Breast epithelium (tissue), 4 donors: ENCODE results near the gene PITPNM1. TPM values are rescaled to one million over a fixed set of nuclear protein-coding genes. Genes with fewer than 3 reads are reported as not detected.

Experiments
- DNase-seq, 2 donors: peaks; one replicate each; pipeline ENCODE4 v3.0.0-alpha.2; 2019; ENCODE audit warnings: low spot score in 2 of 2
- H3K27ac ChIP-seq, 2 donors: fragments of 200-600 bp; sonication (generic) in 1 of 2; one replicate each; pipeline ENCODE4 v1.5.1; 2016 to 2019; ENCODE audit warnings: mild to moderate bottlenecking in 1 of 2
- H3K27me3 ChIP-seq, 2 donors: fragments of 200-600 bp; sonication (generic) in 1 of 2; one replicate each; pipeline versions ENCODE4 v1.5.1 to v1.6.0; 2017 to 2019; ENCODE audit warnings: control low read depth in 1 of 2, mild to moderate bottlenecking in 1 of 2
- H3K36me3 ChIP-seq: fragments of 200-600 bp; one replicate; pipeline ENCODE4 v1.5.1; 2019
- H3K4me1 ChIP-seq, 2 donors: fragments of 200-600 bp; sonication (generic); one replicate each; pipeline ENCODE4 v1.5.1; 2016 to 2019; ENCODE audit warnings: control low read depth in 1 of 2
- H3K4me3 ChIP-seq, 3 donors: fragments of 200-600 bp; sonication (generic); 1 replicate in 2 of 3; 2 replicates in 1 of 3; pipeline ENCODE4 v1.5.1; 2016 to 2019; ENCODE audit warnings: mild to moderate bottlenecking in 3 of 3, moderate library complexity in 2 of 3
- H3K9me3 ChIP-seq, 2 donors: fragments of 200-600 bp; sonication (generic) in 1 of 2; one replicate each; pipeline ENCODE4 v1.5.1; 2016 to 2019; ENCODE audit warnings: control low read depth in 1 of 2
- CTCF ChIP-seq, 3 donors: fragments of 450-650 bp; IDR thresholded peaks; one replicate each; pipeline ENCODE4 v1.5.1; 2016 to 2017; ENCODE audit warnings: antibody characterized with exemption in 3 of 3, mild to moderate bottlenecking in 3 of 3, moderate library complexity in 3 of 3
- POLR2A ChIP-seq: fragments of 450-650 bp; IDR thresholded peaks from one replicate; pipeline ENCODE4 v1.6.1; 2016; ENCODE audit warnings: antibody characterized with exemption, mild to moderate bottlenecking, moderate library complexity
- POLR2AphosphoS5 ChIP-seq, 3 donors: sonication (generic); formaldehyde crosslinking; IDR thresholded peaks; one replicate each; pipeline ENCODE4 v1.6.1; 2017; ENCODE audit warnings: antibody characterized with exemption in 3 of 3
- intact Hi-C: fragments of 100-400 bp; cut with DNase I; formaldehyde crosslinking; loops from one replicate; pipeline ENCODE4 v1.15.1; 2023; ENCODE audit warnings: low total_unique reads
- total RNA-seq, 3 donors: library from RNA; depleted of rRNA; stranded (reverse); fragments of >200 nt; gene quantifications; one replicate each; pipeline ENCODE4 v1.1.0, GENCODE V29; 2016

PITPNM1 gene
- total RNA-seq, 3 donors from 2014 or later, result 6.4 to 20.0 (median 11.7) TPM

- H3K27ac ChIP-seq, result peak overlapping the region; percentile 95 to 98
- H3K27me3 ChIP-seq, result no peaks in the 10 kb centered on the region
- H3K9me3 ChIP-seq, result no peaks in the 10 kb centered on the region
- peaks cover 5 to 8% of the 10 kb centered on the region in 2 donors for H3K4me1 ChIP-seq
- no peak for DNase-seq
- intact Hi-C loops, result no loop called here
- TF ChIP-seq POLR2A, result no peak
- no peak for TF ChIP-seq CTCF (IDR thresholded peaks at IDR 0.05)
- no peak for TF ChIP-seq POLR2AphosphoS5 (IDR thresholded peaks at IDR 0.05)
- H3K4me3 ChIP-seq, result peak overlapping the region; percentile 50 to 74 (median 54)
- no peaks in the 10 kb centered on the region for H3K36me3 ChIP-seq
Observed at GRCh38 chr11:67465189-67465510, 40.0 kb downstream of the PITPNM1 start.

- Histone ChIP-seq H3K4me3 (peak overlapping the region; percentile 50 to 74 (median 54)), H3K4me1 (peaks cover 5 to 8% of the 10 kb centered on the region in 2 donors), H3K27me3 (no peaks in the 10 kb centered on the region), H3K9me3 (no peaks in the 10 kb centered on the region), H3K27ac (peak overlapping the region; percentile 95 to 98), H3K36me3 (no peaks in the 10 kb centered on the region)
- peak; percentile 84 to 92 for DNase-seq
- intact Hi-C loops, result no loop called here
- TF ChIP-seq POLR2A, result peak; percentile 26
- no peak for TF ChIP-seq CTCF (IDR thresholded peaks at IDR 0.05)
- peak in 2 of 3 donors; percentile 40 to 55 for TF ChIP-seq POLR2AphosphoS5 (IDR thresholded peaks at IDR 0.05)
Observed at GRCh38 chr11:67464411-67465188, 40.6 kb downstream of the PITPNM1 start.

- no peaks in the 10 kb centered on the region for H3K27me3 ChIP-seq
- H3K4me1 ChIP-seq, result peaks cover 5 to 8% of the 10 kb centered on the region in 2 donors
- H3K4me3 ChIP-seq, result peak overlapping the region; percentile 50 to 74 (median 54)
- TF ChIP-seq POLR2AphosphoS5 (IDR thresholded peaks at IDR 0.05) (peak in 1 of 3 donors; percentile 40), POLR2A (peak; percentile 18), CTCF (IDR thresholded peaks at IDR 0.05) (no peak)
- DNase-seq, result peak; percentile 83 to 90
- intact Hi-C loops, result no loop called here
- no peaks in the 10 kb centered on the region for H3K36me3 ChIP-seq
- no peaks in the 10 kb centered on the region for H3K9me3 ChIP-seq
- peak overlapping the region; percentile 95 to 98 for H3K27ac ChIP-seq
Observed at GRCh38 chr11:67463680-67464410, 41.3 kb downstream of the PITPNM1 start.

GRCh38 chr11:67463186-67463585 lies 42.0 kb downstream of the PITPNM1 start:
- H3K27me3 ChIP-seq, result no peaks in the 10 kb centered on the region
- no peaks in the 10 kb centered on the region for H3K9me3 ChIP-seq
- no peaks in the 10 kb centered on the region for H3K36me3 ChIP-seq
- TF ChIP-seq CTCF (IDR thresholded peaks at IDR 0.05) (no peak), POLR2A (no peak), POLR2AphosphoS5 (IDR thresholded peaks at IDR 0.05) (no peak)
- intact Hi-C loops, result no loop called here
- H3K27ac ChIP-seq, result peak overlapping the region in 1 of 2 donors; percentile 95
- no peak overlapping the region for H3K4me3 ChIP-seq
- peaks cover 5 to 8% of the 10 kb centered on the region in 2 donors for H3K4me1 ChIP-seq
- no peak for DNase-seq

- no peaks in the 10 kb centered on the region for H3K4me1 ChIP-seq
- H3K27ac ChIP-seq, result no peak overlapping the region
- DNase-seq, result no peak
- H3K27me3 ChIP-seq, result peaks cover 0 to 2% of the 10 kb centered on the region in 2 donors
- intact Hi-C loops, result no loop called here
- no peaks in the 10 kb centered on the region for H3K36me3 ChIP-seq
- H3K9me3 ChIP-seq, result no peaks in the 10 kb centered on the region
- no peak overlapping the region for H3K4me3 ChIP-seq
- no peak for TF ChIP-seq POLR2A
- no peak for TF ChIP-seq CTCF (IDR thresholded peaks at IDR 0.05)
- no peak for TF ChIP-seq POLR2AphosphoS5 (IDR thresholded peaks at IDR 0.05)
Observed at GRCh38 chr11:67458266-67458665, 46.9 kb downstream of the PITPNM1 start.
